NK-92 (cell line): Measurements from ENCODE around the gene HINT2.

ENCODE experiments used
- DNase-seq: peaks from one replicate; lab custom pipeline; 2025; ENCODE audit not compliant: unreplicated experiment; lab: John Stamatoyannopoulos, UW

Gene HINT2

GRCh38 chr9:35814841-35815543 lies at the start of gene HINT2:
Gene HINT2 (minus strand): TSS chr9:35815042. CDS start chr9:35814979, 63 bp downstream.
- DNase-seq, result peak; percentile 82

- DNase-seq, result no peak
These were observed 48.7 kb upstream of the HINT2 start for GRCh38 chr9:35863583-35863982.

GRCh38 chr9:35862328-35862727 lies 47.5 kb upstream of the HINT2 start:
- DNase-seq, result no peak

GRCh38 chr9:35861161-35861897 lies 46.5 kb upstream of the HINT2 start:
- no peak for DNase-seq

- DNase-seq, result no peak
These were observed 45.1 kb upstream of the HINT2 start for GRCh38 chr9:35859990-35860339.

GRCh38 chr9:35859310-35859989 lies 44.6 kb upstream of the HINT2 start:
- no peak for DNase-seq

- DNase-seq, result no peak
These were observed 43.6 kb upstream of the HINT2 start for GRCh38 chr9:35858458-35858857.

GRCh38 chr9:35856882-35857281 lies 42.0 kb upstream of the HINT2 start:
- no peak for DNase-seq

- DNase-seq, result no peak
These were observed 41.4 kb upstream of the HINT2 start for GRCh38 chr9:35856206-35856605.

- no peak for DNase-seq
These were observed 39.4 kb upstream of the HINT2 start for GRCh38 chr9:35854091-35854762.

- DNase-seq, result no peak
These were observed 38.3 kb upstream of the HINT2 start for GRCh38 chr9:35852876-35853865.

GRCh38 chr9:35852267-35852815 lies 37.5 kb upstream of the HINT2 start:
- DNase-seq, result no peak

GRCh38 chr9:35847792-35848572 lies 33.1 kb upstream of the HINT2 start:
- DNase-seq, result no peak

GRCh38 chr9:35845824-35846771 lies 31.3 kb upstream of the HINT2 start:
- DNase-seq, result no peak

GRCh38 chr9:35844628-35845270 lies 29.9 kb upstream of the HINT2 start:
- DNase-seq, result no peak

- DNase-seq, result no peak
These were observed 28.0 kb upstream of the HINT2 start for GRCh38 chr9:35842795-35843194.

GRCh38 chr9:35842020-35842745 lies 27.3 kb upstream of the HINT2 start:
- DNase-seq, result no peak
